HEK293T (cell line): Measurements from ENCODE around the gene ENPP6.

ENCODE experiments used
- ARNT ChIP-seq: fragments of 450-650 bp; IDR thresholded peaks from 2 replicates; pipeline ENCODE4 v1.6.1; 2017; ENCODE audit warnings: mild to moderate bottlenecking
- BHLHE40 ChIP-seq: fragments of 450-650 bp; IDR thresholded peaks from 2 replicates; pipeline ENCODE4 v1.6.1; 2016; ENCODE audit warnings: mild to moderate bottlenecking, moderate library complexity, borderline replicate concordance
- FOXA1 ChIP-seq: fragments of 450-650 bp; IDR thresholded peaks from 2 replicates; pipeline ENCODE4 v1.6.1; 2016; ENCODE audit warnings: mild to moderate bottlenecking
- FOXK2 ChIP-seq: fragments of 450-650 bp; IDR thresholded peaks from 2 replicates; pipeline ENCODE4 v1.6.1; 2016; ENCODE audit warnings: mild to moderate bottlenecking
- HDGF ChIP-seq: fragments of 450-650 bp; IDR thresholded peaks from 2 replicates; pipeline ENCODE4 v1.6.1; 2017; ENCODE audit warnings: antibody characterized with exemption, borderline replicate concordance
- LEF1 ChIP-seq: fragments of 450-650 bp; IDR thresholded peaks from 2 replicates; pipeline ENCODE4 v1.6.1; 2017; ENCODE audit warnings: mild to moderate bottlenecking, borderline replicate concordance
- NFRKB ChIP-seq: fragments of 450-650 bp; IDR thresholded peaks from 2 replicates; pipeline ENCODE4 v1.6.1; 2016; ENCODE audit warnings: mild to moderate bottlenecking, moderate library complexity
- SP1 ChIP-seq: fragments of 450-650 bp; IDR thresholded peaks from 2 replicates; pipeline ENCODE4 v1.6.1; 2017
- TARDBP ChIP-seq: fragments of 450-650 bp; IDR thresholded peaks from 2 replicates; pipeline ENCODE4 v1.6.1; 2016
- ZNF384 ChIP-seq: fragments of 450-650 bp; IDR thresholded peaks from 2 replicates; pipeline ENCODE4 v1.6.1; 2016
- TF ChIP-seq, protein P1 (sequence below): fragments of 450-650 bp; IDR thresholded peaks from 2 replicates; pipeline ENCODE4 v1.6.1; 2016

DNA sequence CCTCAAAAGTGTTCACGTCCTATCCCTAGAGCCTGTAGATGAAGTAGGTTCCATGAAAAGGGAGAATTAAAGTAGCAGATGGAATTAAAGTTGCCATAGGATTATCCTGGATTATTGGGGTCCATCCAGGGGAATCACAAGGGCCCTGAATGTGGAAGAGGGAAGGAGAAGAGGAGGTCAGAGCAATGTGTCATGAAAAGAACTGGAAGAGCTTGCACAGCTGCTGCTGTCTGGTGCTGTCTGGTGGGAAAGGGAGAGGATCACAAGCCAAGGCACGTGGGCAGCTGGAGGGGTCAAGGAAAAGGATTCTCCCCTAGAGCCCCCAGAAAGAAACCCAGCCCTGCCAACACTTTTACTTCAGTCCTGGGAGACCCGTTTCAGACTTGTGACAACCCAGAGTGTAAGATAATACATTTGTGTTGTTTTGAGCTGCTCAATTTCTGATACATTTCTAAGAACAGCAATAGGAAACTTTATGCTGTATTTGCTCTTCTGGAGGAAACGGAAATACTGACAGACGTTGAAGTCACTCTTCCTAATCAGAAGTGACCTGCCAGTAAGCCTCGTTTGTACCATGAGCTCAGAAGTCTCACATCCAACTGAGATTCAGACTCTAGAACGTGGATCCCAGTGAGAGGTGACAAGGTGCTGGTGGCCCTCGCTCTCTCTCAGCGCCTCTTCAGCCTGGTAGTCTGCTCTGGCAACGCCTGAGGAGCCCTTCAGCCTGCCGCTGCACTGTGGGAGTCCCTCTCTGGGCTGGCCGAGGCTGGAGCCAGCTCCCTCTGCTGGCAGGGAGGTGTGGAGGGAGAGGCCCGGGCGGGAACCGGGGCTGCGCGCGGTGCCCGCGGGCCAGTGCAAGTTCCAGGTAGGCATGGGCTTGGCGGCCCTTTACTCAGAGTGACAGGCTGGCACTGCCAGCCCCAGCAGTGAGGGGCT lies 34.7 kb upstream of the ENPP6 start:
- TF ChIP-seq FOXK2 (no peak), SP1 (no peak), FOXA1 (no peak), LEF1 (no peak), HDGF (no peak), NFRKB (no peak), ZNF384 (no peak), BHLHE40 (no peak), ARNT (no peak), TARDBP (no peak)
- TF ChIP-seq, protein P1, sequence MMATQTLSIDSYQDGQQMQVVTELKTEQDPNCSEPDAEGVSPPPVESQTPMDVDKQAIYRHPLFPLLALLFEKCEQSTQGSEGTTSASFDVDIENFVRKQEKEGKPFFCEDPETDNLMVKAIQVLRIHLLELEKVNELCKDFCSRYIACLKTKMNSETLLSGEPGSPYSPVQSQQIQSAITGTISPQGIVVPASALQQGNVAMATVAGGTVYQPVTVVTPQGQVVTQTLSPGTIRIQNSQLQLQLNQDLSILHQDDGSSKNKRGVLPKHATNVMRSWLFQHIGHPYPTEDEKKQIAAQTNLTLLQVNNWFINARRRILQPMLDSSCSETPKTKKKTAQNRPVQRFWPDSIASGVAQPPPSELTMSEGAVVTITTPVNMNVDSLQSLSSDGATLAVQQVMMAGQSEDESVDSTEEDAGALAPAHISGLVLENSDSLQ: no peak
